GM21423 (cell line): Measurements from ENCODE around the gene LRRC59.
"Not testable (repeated sequence)": the region's sequence is repeated elsewhere in the genome, so short reads cannot be mapped to it uniquely, and the experiment has no call there.

Source experiments
- ATAC-seq: cut with Tn5 transposase; IDR thresholded peaks from one replicate; pipeline ENCODE4 v1.9.1; 2021; ENCODE audit warnings: mild to moderate bottlenecking, moderate library complexity; ENCODE audit not compliant: unreplicated experiment

LRRC59 gene

GRCh38 chr17:50348522-50349242 lies 48.6 kb downstream of the LRRC59 start:
- ATAC-seq, result no peak

GRCh38 chr17:50347894-50348291 lies 49.4 kb downstream of the LRRC59 start:
- no peak for ATAC-seq

GRCh38 chr17:50347117-50347893 lies 50.0 kb downstream of the LRRC59 start:
- ATAC-seq, result no peak

- peak; percentile 52 for ATAC-seq
These were observed 50.8 kb downstream of the LRRC59 start for GRCh38 chr17:50346313-50347116.

GRCh38 chr17:50345432-50346312 lies 51.7 kb downstream of the LRRC59 start, which contains the start of gene XYLT2:
Gene XYLT2, plus strand, starts transcription at chr17:50346126. Its CDS starts 15 bp downstream, at chr17:50346141.
- peak; percentile 76 for ATAC-seq

- no peak for ATAC-seq
These were observed 52.5 kb downstream of the LRRC59 start for GRCh38 chr17:50344731-50345365.

- no peak for ATAC-seq
These were observed 57.9 kb downstream of the LRRC59 start for GRCh38 chr17:50339381-50339780.

- ATAC-seq, result no peak
These were observed 58.7 kb downstream of the LRRC59 start for GRCh38 chr17:50338645-50339044.

- no peak for ATAC-seq
These were observed 59.4 kb downstream of the LRRC59 start for GRCh38 chr17:50337956-50338355.

- ATAC-seq, result not testable (repeated sequence)
These were observed 63.8 kb downstream of the LRRC59 start for GRCh38 chr17:50333291-50334057.

GRCh38 chr17:50332196-50332595 lies 65.1 kb downstream of the LRRC59 start:
- ATAC-seq, result no peak
